Neutrophil (primary cell): ENCODE results near the gene RIMKLA.

Experiments used
- H3K27ac ChIP-seq: fragments of 200-600 bp; sonication (generic); 2 replicates; pipeline ENCODE4 v1.5.1; 2016; ENCODE audit warnings: mild to moderate bottlenecking, moderate library complexity
- H3K27me3 ChIP-seq: fragments of 200-600 bp; sonication (generic); 2 replicates; pipeline ENCODE4 v1.6.0; 2016; ENCODE audit warnings: mild to moderate bottlenecking
- H3K36me3 ChIP-seq: fragments of 200-600 bp; sonication (generic); 2 replicates; pipeline ENCODE4 v1.5.1; 2017
- H3K4me1 ChIP-seq, 2 experiments: fragments of 200-600 bp in 1 of 2; sonication (generic) in 1 of 2; 1 replicate in 1 of 2; 2 replicates in 1 of 2; pipeline versions ENCODE4 v1.5.1 to v1.6.1; 2013 to 2016; ENCODE audit warnings: low read depth in 1 of 2, low read length in 1 of 2, mild to moderate bottlenecking in 1 of 2, moderate library complexity in 1 of 2; ENCODE audit not compliant: control insufficient read depth in 1 of 2, insufficient read depth in 1 of 2
- H3K4me3 ChIP-seq, 2 experiments: fragments of 200-600 bp in 1 of 2; sonication (generic) in 1 of 2; 1 replicate in 1 of 2; 2 replicates in 1 of 2; pipeline ENCODE4 v1.5.1; 2013 to 2016; ENCODE audit warnings: low read depth in 1 of 2, low read length in 1 of 2, mild to moderate bottlenecking in 1 of 2, moderate library complexity in 1 of 2
- H3K9me3 ChIP-seq: fragments of 200-600 bp; sonication (generic); 2 replicates; pipeline ENCODE4 v1.5.1; 2016
- CTCF ChIP-seq: fragments of 200-600 bp; sonication (generic); IDR thresholded peaks from 2 replicates; pipeline ENCODE4 v1.5.1; 2016; ENCODE audit warnings: antibody characterized with exemption

The RIMKLA gene

DNA sequence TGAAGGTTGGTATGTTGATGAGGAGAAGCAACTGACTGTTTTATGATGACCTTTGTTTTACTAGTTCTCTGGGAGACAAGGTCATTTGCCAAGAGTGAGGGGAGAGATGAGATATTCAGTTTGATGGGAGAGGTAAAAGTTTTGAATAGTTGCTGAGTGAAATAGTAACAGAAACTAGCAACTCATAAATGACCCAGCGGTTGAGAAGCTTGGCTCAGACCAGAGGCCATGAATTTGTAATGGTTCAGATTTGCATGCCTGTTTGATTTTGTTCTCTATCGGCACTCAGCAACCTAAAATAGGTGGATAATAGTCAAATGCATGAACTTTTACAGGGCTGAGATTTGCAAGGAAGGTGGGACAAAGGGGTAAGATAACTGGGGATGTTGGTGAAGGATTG is 89.1 kb downstream of the RIMKLA start:
- no peak for TF ChIP-seq CTCF
- Histone ChIP-seq H3K9me3 (no peaks in the 10 kb centered on the region), H3K27me3 (no peaks in the 10 kb centered on the region), H3K36me3 (no peaks in the 10 kb centered on the region), H3K27ac (no peak overlapping the region), H3K4me1 (no peaks in the 10 kb centered on the region), H3K4me3 (no peak overlapping the region)
